ENCODE data around the gene FLT1.

- TF ChIP-seq GATA2 (IDR thresholded peaks at IDR 0.05; ENCODE audit: low read depth, low read length) (no peak), GATA3 (IDR thresholded peaks at IDR 0.05; ENCODE audit: low read depth, low read length) (no peak)
Measured at GRCh38 chr13:28282451-28282850, 212.5 kb downstream of the FLT1 start.

Data from SH-SY5Y (cell line).